Hematopoietic multipotent progenitor cell treated with erythropoietin and hydrocortisone succinate and interleukin-3 and kit ligand, for 17 days (in vitro differentiated cells): ENCODE data around the gene ALKBH8.
"Not testable (repeated sequence)": the region's sequence is repeated elsewhere in the genome, so short reads cannot be mapped to it uniquely, and the experiment has no call there.

Source experiments
- DNase-seq: peaks from one replicate; pipeline ENCODE4 v3.0.0-alpha.2; 2015; ENCODE audit warnings: low spot score

Gene ALKBH8, protein sequence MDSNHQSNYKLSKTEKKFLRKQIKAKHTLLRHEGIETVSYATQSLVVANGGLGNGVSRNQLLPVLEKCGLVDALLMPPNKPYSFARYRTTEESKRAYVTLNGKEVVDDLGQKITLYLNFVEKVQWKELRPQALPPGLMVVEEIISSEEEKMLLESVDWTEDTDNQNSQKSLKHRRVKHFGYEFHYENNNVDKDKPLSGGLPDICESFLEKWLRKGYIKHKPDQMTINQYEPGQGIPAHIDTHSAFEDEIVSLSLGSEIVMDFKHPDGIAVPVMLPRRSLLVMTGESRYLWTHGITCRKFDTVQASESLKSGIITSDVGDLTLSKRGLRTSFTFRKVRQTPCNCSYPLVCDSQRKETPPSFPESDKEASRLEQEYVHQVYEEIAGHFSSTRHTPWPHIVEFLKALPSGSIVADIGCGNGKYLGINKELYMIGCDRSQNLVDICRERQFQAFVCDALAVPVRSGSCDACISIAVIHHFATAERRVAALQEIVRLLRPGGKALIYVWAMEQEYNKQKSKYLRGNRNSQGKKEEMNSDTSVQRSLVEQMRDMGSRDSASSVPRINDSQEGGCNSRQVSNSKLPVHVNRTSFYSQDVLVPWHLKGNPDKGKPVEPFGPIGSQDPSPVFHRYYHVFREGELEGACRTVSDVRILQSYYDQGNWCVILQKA

DNA sequence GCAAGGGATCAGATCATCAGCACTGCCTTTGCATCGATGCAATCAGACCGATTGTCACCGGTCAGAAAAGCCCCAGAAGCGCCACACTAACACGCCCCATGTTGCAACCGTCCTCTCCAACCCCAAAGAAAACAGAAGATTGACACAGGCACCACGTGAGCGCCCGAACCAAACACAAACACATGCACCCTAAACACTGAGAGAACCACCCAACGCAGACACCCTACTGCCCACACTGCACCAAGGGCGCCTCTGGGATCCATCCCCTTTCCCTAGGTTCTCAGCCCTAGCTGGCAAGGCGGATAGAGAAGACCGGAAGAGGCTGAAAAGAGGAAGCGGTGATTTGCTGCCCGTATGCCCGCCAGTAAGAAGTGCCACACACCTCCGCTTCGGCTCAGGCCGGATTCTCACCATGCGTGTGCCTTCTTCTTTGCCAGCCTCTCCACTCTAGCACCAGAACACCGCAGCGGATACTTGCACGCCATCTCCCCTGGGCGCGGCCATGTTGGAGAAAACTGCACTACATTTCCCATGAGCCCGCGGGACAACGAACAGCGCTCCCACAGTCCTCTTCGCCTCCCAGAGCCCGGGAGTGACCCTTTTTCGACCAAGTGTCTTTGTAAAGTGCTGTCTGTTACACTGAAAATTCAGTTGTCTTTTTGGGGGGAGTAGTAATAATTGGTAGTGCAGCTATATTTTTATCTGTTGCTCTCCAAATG, at the start of gene ALKBH8:
Gene ALKBH8, minus strand, starts transcription at position 517 of the 719 bp plus-strand sequence. CDS start 4,842 bp downstream, outside the sequence.
- peak; percentile 70 for DNase-seq

DNA sequence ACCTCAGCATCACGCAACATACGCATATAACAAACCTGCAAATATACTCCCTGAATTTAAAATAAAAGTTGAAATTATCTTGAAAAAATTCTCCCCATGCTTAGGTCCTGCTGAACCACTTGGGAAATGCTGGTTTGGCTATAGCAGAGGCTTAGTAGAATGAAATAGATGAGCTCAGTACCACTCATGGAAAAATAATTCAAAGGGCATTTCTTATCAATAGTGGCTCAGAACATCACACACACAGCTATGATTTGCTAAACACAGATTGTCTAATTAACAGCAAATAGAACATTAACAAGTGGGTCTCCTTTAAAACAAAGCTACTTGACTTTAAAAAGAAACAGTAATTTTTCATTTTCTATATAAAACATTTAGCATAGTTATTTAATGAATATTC, 46.9 kb upstream of the ALKBH8 start:
- DNase-seq = no peak

DNA sequence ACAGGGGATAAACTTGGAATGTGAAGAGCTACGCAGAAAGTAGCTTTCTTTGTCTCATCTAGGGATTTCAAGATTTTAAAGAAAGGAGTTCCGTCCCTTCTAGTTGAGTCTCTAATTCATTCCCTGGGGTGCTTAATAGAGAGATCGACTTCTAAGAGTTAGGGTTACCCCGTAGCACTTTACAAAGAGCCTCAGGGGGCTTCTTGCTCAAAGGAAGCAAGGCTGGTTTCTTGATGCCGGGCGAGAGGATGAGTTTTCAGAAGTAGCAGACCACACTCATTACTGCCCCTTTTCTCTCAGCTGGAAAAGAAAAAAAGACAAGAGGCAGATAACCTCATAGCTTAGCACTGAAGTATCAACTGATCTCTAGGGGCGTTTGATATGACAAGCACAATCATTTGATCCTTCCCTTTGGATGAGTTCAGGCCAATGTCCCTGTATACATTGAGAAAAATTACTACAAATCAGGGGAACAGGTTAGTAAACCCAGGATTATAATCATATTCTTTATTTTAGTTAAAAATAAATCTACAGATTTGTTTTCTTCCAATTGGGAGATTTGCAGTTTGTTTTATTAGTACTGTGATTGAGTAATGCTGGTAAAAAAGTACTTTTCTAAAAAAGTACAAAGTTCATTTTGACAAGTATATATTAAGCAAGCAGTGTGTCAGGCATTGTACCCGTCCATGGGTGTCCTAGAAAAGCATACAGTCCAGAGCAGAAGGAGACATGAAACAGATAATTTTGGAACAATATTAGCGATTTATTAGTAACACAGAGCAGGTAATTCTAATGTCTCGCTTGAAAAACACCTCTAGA, 44.1 kb upstream of the ALKBH8 start:
- no peak for DNase-seq

DNA sequence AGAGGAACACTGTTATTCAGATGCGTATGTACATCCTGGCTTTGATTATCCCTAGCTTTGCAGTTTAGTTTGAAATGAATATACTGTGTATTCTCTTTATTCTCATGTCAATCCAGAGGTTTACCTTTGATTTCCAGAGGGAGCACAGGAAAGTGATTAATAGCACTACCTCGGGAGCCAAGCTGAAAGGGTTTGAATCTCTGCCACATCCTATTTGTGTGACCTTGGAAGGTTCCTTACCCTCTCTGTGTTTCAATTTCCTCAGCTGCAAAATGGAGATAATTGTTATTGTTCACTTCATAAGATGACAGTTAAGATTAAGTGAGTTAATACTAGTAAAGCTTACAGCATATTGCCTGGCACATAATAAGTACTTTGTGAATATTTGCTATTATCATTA, 43.3 kb upstream of the ALKBH8 start:
- no peak for DNase-seq

DNA sequence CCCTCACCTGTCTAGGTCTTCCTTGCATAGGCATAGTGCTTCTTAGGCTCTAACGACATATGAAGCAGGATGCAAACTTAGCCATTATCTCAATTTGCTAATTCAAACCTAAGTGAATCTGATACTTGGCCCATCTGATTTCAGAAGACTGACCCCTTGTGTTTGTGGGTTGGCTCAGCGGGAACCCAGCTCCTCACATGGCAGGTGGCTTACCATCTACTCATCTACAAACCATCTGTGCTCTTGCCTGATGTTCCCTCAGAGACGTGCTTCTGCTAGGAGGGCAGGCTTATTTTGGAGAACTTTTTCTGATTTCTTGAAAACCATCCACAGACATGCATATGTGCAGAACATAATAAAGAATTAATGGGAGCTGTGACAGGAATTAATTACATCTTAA, 40.6 kb upstream of the ALKBH8 start:
- DNase-seq = no peak

DNA sequence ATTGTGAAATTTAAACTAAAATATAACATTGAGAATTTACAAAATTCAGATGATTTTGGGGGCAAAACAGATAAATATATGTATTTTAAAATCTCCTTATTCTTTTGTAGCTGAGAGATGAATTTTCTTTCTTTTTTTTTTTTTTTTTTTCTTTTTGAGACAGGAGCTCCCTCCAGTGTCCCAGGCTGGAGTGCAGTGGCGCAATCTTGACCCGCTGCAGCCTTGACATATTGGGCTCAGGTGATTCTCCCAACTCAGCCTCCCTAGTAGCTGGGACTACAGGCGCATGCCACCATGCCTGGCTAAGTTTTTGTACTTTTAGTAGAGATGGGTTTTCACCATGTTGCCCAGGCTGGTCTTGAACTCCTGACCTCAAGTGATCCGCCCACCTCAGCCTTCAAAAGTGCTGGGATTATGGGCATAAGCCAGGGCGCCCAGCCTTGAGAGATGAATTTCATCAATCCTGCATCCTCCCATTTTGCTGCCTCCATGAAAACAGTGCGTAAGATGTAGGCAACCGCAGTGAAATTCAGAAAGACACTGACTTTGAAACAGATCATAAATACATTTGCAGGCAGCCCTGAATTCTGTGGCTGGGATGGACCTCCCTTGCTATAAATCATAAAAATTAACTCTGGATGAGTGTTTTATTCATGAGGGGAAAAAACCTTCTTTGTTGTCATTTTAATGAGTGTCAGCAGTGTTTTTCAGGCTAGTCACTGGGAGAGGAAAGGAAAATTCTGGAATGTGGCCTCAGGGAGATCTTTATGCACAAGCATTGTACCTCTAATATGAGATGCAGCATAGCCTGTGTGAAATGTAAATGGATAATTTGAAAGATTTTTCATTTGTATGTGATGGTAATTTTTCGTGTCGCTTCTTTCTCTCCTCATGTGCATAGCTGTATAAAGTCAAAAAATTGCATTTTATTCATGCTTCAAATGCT, 39.8 kb upstream of the ALKBH8 start:
- no peak for DNase-seq

DNA sequence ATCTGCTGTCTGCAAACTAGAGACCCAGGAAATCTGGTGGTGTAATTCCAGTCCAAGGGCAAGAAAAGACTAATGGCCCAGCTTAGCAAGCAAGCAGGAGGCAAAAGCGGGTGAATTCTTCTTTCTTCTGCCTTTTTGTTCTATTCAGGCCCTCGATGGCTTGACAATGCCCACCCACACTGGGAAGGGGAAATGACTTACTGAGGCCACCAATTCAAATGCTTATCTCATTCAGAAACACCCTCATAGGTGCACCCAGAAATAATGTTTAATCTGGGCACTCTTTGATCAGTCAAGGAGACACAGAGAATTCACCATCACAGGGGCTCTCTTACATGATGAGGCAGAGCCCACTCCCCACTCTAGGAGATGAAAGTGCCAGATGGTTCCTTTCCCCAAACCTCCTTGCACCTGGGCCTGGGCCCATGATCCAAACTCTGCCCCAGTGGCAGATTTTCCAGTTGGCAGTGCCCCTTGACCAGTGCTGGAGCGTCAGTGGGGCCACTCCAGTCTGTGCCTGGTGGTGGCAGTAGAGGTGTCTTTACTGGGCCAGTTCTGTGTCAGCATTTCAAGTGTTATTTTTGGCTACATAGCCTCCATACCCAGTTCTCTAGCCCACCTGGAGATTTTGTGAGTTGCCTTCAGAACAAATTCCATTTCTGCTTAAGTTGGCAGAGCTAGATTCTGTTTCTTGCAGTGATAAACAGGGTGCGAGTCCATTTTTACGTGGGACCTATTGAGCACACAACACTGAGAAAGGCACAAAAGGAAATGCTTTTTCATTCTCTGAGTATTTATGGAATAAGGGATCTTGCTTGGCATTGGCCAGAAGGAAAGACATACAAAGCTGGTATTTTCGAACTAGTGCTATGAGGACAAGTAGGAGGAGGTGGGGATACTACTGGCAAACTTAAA, 32.9 kb upstream of the ALKBH8 start:
- DNase-seq = no peak

DNA sequence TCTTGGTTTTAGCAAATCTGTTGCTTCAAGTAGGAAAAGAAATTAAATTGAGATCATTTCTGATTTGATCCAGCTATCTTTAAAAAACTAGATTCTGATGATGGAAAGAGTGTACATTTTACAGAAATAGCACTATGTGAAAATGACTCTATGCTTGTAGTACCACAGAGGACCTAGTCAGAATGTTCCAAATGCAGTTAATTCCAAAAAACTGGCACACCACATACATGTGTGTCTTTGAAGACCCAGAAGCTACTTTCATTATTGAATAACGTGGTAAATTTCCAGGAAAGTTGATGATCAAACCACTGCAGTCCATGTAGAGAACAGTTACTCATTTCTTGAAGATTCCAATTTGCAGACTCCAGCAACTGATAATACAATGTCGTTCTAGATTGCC, 29.2 kb upstream of the ALKBH8 start:
- DNase-seq = no peak

DNA sequence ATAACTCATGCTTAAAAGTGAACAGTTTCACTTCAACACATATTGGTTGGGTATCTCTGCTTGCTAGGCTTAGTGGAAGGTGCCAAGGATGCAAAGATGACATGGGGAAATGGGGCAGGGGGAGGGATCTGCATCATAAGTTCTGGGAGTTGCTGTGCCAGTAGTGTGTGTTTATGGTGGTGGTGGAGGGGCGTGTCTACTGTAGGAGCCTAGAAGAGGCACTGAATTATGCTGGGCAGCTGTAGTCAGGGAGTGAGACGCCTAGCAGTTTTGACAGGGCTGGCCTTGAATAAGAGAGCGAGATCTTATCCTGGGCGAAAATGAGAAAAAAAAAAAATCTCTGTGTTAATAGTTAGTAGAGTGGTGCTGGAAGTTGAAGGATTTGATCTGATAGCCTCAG, 28.4 kb upstream of the ALKBH8 start:
- no peak for DNase-seq

DNA sequence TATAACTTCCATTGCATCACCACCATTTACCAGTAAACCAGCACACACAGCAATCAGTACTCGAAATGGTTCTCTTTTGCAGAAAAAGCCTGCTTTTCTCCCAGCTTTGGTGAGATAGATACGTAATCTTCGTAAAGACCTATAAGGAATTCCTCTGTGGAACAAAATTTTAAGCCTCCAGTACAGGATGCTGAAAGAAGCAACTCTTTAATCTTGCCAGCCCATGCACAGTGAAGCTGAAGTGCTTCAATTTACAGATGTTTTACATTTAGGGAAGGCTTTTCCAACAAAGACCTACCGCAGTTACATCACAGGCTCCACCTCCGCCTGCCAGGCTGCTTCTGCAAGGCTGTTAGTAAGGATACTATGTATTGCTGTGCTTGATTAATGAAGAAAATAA, 27.3 kb upstream of the ALKBH8 start:
- no peak for DNase-seq

DNA sequence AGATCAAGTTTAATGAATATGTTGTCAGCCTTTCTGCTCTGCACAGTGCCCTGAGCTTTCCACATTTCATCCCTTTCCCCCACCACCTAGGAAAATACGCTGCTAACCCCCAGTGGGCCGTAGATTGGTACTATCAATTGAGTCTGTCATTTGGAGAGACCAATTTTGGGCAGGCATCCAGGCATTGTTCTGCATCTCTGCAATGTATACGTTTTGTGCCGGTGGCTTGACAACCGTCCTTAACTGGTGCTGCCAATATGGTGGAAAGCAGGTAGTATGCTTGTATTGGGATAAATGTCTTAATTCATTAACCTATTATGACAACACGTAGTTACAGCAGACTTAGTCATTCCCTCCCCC, 26.7 kb upstream of the ALKBH8 start:
- DNase-seq = no peak

DNA sequence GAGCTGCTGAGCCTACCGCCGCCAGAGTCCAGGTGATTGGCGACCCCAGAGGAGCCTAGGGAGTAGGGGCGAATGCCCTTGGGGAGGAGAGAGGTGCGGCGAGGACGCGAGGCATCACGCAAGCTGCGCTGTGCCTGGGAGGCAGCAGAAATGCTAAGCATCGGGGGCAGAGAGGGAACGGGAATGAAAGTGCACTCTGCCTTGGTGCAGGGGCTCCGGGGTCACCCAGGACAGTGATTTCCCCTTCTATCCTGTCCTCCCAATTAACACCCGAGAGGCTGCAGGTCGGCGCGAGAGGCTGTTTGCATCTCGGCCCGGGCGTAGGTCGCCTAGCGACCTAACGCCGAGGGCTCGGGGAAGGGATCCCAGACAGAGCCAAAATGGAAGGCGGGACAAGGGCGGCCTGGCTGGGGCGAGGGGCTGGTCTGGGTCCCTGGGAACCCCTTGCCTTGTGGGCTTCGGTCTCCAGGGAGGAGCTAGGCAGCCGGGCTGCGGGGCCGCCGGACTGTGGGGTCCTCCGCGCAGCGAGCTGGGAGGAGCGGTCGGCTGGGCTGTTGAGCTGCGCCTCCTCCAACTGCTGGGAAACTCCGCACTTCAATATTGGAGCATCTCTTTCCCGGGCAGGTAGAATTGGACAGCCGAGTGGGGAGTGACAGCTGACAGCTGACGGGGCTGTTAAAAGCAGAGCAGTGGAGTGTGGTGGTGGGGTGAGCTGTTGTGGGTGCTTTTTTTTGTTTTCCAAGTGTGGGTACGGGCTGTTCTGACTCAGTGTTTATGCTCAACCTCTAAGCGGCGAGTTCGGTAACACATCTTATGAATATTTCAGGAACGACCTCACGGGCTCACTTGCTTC, 26.1 kb upstream of the ALKBH8 start:
- no peak for DNase-seq

DNA sequence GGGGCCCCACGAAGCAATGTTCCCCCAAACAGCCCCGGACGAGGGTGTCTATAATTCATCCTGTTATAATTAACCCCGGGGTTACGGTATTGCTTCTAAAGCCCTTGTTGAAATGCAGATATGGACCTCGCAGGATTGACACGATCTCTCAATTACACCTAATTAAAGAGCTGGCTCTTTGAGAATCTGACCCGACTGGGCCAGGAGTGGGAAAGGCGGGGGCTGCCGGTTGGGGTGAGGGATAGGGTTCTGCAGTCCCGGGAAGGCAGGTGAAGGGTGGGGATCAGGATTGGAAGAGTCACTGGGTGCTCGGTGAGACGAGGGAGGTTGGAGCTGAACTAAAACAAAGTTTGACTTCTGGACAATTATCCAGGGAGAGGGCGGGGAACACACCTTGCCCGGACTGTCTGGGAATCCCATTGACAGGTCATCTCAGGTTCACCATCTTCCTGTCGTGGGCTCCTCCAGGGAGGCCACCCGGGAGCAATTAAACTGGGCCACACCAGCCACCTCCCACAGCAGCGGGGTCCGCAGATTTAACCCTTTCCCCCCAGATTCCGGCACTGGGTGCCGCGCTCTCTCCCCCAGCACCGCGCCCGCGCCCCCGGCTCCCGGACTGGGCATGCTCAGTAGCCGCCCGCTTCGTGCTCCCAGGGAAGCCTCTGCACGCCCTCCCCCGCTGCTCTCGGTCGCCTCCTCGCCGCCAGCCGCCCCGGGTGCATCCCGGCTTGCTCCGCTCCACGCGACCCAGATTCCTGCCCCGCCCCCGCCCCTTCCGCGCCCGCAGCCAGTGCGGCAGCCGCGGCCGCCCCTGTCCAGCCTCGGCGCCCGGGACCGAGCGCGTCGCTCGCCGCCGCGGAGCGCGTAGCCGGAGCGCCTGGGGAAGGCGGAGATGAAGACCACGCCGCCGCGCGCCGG, 25.2 kb upstream of the ALKBH8 start, which contains the start of gene ELMOD1:
Gene ELMOD1, plus strand, starts transcription at position 688 of the 918 bp plus-strand sequence. CDS start 27,043 bp downstream, outside the sequence.
- DNase-seq = no peak

DNA sequence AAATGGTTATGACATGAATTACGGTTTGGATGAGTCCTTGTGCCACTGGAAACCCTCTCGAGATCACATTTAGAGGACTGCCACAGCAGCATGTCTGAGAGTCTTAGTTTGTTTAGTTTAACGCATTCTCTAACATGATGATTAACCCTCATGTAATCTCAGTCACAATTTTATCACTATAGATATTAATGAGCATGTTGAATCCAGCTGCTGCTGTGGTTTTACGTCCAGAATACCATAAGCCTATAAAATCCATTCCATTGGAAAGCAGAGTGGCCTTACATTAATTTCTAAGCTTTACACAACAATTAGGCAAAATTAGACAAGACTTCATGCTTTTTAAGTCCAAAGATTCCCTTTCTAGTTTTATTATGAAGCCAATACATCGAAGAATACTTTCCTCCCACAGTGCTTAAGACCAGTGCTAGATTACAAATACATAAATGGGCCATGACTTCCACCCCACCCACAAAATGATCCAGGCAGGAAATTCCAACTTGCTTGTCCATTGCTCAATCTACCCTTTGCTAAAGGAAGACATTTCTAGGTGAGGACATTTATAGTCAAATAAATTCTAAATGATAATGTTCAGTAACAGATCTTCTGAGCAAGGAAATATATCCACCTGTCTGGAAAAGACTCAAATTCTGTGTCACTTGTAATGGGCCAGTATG, 21.9 kb upstream of the ALKBH8 start:
- DNase-seq = no peak

DNA sequence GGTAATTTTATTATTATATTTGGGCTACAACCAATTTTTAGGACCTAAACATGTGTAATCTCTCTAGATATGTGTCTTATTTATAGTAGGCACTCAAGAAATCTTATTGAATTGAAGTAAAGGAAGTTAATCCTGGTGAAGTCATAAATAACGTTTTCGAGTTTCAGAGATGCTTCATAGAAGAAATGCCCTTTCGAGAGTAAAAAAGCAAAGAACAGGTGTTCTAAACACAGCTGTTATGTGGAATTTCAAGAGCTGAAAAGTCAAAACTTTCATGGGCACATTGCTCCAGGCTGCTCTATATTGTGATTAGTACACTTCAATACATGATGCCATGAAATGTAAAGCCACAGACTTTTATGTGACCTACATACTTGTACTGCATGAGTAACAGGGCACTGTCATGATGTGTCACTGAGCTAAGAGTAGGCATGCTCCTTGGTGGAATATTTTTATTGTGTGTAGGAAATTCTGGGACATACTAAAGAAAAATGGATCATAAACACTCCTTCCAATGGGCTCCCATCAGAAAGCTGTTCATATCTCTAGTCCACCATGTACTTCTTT, 18.2 kb upstream of the ALKBH8 start:
- no peak for DNase-seq

DNA sequence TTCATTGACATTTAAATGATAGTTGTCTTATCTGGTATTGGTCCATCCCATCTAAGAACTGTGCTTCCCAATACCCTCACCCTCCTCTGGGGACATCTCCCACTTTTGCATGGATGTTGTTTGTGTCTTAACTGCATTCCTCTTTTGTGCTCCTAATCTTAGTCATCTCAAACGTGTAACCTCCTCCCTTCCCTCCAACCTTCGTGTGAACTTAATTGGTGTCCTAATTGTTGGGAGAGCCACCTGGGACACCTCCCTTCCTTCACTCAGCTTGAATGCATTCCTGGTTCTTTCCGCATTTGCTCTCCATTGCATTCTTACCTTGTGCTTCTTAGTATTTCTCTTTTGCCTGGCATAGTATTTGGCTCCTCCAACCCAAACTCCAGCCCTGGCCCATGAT, 15.6 kb upstream of the ALKBH8 start:
- no peak for DNase-seq

DNA sequence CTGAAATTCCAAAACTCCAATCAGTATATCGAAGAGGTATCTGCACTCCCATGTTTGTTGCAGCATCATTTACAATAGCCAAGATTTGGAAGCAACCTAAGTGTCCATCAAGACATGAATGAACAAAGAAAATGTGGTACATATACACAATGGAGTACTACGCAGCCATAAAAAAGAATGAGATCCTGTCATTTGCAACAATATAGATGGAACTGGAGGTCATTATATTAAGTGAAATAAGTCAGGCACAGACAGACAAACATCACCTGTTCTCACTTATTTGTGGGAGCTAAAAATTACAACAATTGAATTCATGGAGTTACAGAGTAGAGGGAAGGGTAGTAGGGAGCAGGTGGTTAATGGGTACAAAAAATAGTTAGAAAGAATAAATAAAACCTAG, 13.6 kb upstream of the ALKBH8 start:
- DNase-seq = not testable (repeated sequence)
